Measurements from ENCODE around the gene NUMB. TPM values are rescaled to one million over a fixed set of nuclear protein-coding genes. Genes with fewer than 3 reads are reported as not detected.

NUMB gene
- total RNA-seq, 1 donor from 2014 or later: 218 TPM

DNA sequence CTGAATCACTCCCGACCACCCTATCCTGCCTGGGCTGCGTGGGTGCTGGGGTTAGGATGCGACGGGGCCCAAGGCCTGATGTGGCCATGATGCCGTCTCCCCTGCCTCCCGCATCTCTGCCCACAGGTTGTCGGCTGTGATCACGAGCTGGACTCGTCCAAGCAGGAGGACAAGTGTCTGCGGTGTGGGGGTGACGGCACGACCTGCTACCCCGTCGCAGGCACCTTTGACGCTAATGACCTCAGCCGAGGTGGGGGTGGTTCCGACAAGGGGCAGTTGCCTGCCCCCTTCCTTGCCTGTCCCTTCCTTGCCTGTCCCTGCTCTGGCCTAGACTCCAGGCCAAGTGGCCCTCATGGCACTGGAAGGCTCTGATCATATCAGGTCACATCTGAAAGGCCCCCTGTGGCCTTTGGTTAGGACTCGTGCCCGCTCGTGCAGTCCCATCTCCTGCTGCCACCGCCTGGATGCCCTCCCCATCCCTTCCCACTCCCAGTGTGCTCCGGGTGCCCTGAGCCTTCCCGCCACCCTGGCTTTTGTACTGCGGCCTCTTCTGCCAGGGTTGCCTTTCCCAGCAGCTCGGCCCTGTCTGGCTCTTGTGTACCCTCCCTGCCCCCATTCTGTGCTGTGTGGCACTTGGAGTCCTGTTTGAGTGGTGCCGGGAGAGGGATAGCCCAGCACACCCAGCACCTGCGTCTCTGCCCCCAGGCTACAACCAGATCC, 207.4 kb downstream of the NUMB start:
- Mint-ChIP-seq H3K27me3 (ENCODE audit: unreplicated experiment) (peaks cover 10% of the 10 kb centered on the region), H3K36me3 (ENCODE audit: low read depth, unreplicated experiment) (no peaks in the 10 kb centered on the region), H3K27ac (ENCODE audit: unreplicated experiment) (no peak overlapping the region), H3K4me1 (ENCODE audit: unreplicated experiment) (peaks cover 8% of the 10 kb centered on the region), H3K4me3 (ENCODE audit: unreplicated experiment) (no peak overlapping the region), H3K9me3 (ENCODE audit: unreplicated experiment) (peaks cover 7% of the 10 kb centered on the region)
- no peak for DNase-seq (ENCODE audit: low spot score)
- no peak for TF ChIP-seq CTCF (IDR thresholded peaks at IDR 0.05; ENCODE audit: unreplicated experiment)

- peaks cover 7% of the 10 kb centered on the region for H3K9me3 Mint-ChIP-seq (ENCODE audit: unreplicated experiment)
- peaks cover 8% of the 10 kb centered on the region for H3K4me1 Mint-ChIP-seq (ENCODE audit: unreplicated experiment)
- no peak for DNase-seq (ENCODE audit: low spot score)
- H3K27me3 Mint-ChIP-seq (ENCODE audit: unreplicated experiment): peaks cover 10% of the 10 kb centered on the region
- no peak for TF ChIP-seq CTCF (IDR thresholded peaks at IDR 0.05; ENCODE audit: unreplicated experiment)
- H3K4me3 Mint-ChIP-seq (ENCODE audit: unreplicated experiment): no peak overlapping the region
- no peak overlapping the region for H3K27ac Mint-ChIP-seq (ENCODE audit: unreplicated experiment)
- H3K36me3 Mint-ChIP-seq (ENCODE audit: low read depth, unreplicated experiment): no peaks in the 10 kb centered on the region
Measured at GRCh38 chr14:73250317-73250713, 208.0 kb downstream of the NUMB start.

DNA sequence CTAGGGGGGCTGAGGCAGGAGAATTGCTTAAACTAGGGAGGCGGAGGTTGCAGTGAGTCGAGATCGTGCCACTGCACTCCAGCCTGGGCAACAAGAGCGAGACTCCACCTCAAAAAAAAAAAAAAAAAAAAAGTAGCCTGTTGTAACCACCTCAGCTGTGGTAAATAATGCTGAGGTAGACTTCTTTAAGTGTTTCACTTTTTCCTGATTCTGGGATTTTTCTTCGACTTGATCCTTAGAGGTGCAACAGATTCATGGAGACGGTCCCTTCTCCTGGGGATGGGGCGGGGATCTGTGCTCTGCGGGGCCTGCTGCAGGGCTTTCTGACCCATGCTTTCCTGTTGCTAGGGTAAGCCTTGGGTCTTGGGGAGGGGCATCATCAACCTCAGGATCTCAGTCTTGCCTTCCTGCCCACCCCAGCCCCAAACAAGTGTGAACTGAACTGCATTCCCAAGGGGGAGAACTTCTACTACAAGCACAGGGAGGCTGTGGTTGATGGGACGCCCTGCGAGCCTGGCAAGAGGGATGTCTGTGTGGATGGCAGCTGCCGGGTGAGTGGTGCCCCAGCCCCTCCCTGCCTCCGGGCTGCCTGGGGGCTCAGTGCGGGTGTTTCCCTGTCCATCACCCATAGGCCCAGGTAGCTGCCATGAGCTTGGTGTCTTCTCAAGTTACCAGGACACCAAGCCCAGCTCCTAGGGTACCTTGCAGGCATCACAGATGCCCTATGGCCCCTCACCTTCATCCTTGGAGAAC, 208.6 kb downstream of the NUMB start:
- H3K27me3 Mint-ChIP-seq (ENCODE audit: unreplicated experiment): peaks cover 8% of the 10 kb centered on the region
- DNase-seq (ENCODE audit: low spot score): no peak
- no peak overlapping the region for H3K4me3 Mint-ChIP-seq (ENCODE audit: unreplicated experiment)
- peaks cover 8% of the 10 kb centered on the region for H3K4me1 Mint-ChIP-seq (ENCODE audit: unreplicated experiment)
- no peak for TF ChIP-seq CTCF (IDR thresholded peaks at IDR 0.05; ENCODE audit: unreplicated experiment)
- no peak overlapping the region for H3K27ac Mint-ChIP-seq (ENCODE audit: unreplicated experiment)
- H3K36me3 Mint-ChIP-seq (ENCODE audit: low read depth, unreplicated experiment): no peaks in the 10 kb centered on the region
- H3K9me3 Mint-ChIP-seq (ENCODE audit: unreplicated experiment): peaks cover 7% of the 10 kb centered on the region

DNA sequence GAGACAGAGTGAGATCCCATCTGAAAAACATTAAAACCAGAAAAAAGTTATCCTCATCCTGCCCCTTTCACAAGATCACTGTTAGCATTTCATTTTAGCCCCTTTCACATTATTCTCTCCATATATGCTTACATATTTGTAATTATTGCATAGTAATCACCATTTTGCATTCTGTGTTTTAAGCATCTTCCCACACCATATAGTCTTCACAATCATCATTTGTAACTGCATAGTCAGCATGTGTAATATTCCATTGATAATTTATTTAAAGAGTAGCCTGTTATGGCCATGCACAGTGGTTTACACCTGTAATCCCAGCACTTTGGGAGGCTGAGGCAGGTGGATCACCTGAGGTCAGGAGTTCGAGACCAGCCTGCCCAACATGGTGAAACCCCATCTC, 209.2 kb downstream of the NUMB start:
- H3K4me1 Mint-ChIP-seq (ENCODE audit: unreplicated experiment): peaks cover 8% of the 10 kb centered on the region
- no peak overlapping the region for H3K4me3 Mint-ChIP-seq (ENCODE audit: unreplicated experiment)
- no peak overlapping the region for H3K27ac Mint-ChIP-seq (ENCODE audit: unreplicated experiment)
- H3K27me3 Mint-ChIP-seq (ENCODE audit: unreplicated experiment): peaks cover 7% of the 10 kb centered on the region
- TF ChIP-seq CTCF (IDR thresholded peaks at IDR 0.05; ENCODE audit: unreplicated experiment): no peak
- peaks cover 7% of the 10 kb centered on the region for H3K9me3 Mint-ChIP-seq (ENCODE audit: unreplicated experiment)
- no peak for DNase-seq (ENCODE audit: low spot score)
- H3K36me3 Mint-ChIP-seq (ENCODE audit: low read depth, unreplicated experiment): no peaks in the 10 kb centered on the region

Measured in endothelial cell (in vitro differentiated cells).